Uterus (tissue), 2 donors: ENCODE results near the gene RPRML.

Experiments used
- CTCF ChIP-seq, 4 experiments: fragments of 200-600 bp in 2 of 4; fragments of 450-650 bp in 2 of 4; sonication (generic) in 2 of 4; IDR thresholded peaks; one replicate each; pipeline ENCODE4 v1.5.1; 2016 to 2019; ENCODE audit warnings: antibody characterized with exemption in 4 of 4, mild to moderate bottlenecking in 2 of 4, moderate library complexity in 1 of 4
- POLR2A ChIP-seq, 2 donors: fragments of 450-650 bp; IDR thresholded peaks; one replicate each; pipeline ENCODE4 v1.6.1; 2016; ENCODE audit warnings: antibody characterized with exemption in 2 of 2, mild to moderate bottlenecking in 1 of 2, moderate library complexity in 1 of 2

DNA sequence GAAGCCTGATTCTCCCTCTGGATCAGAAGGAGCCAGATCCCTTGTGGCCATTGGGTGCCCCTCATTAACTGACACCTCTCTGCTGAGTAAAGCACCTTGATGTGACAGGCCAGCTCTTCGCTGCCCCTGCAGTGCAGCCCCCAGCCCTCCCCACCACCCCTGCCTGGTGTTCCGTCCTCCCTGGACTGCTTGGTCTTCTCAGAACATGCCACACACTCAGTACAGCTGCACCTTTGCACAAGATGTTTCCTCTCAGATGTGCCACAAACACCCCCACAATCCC lies 35.9 kb downstream of the RPRML start:
- no peak for TF ChIP-seq CTCF (IDR thresholded peaks at IDR 0.05)
- TF ChIP-seq POLR2A (IDR thresholded peaks at IDR 0.05): no peak
